ENCODE data around the gene ARID1B. TPM values are rescaled to one million over a fixed set of nuclear protein-coding genes. Genes with fewer than 3 reads are reported as not detected.

Gene ARID1B
- total and polyA plus RNA-seq, 7 experiments from 2014 or later, result 17.5 to 164 (median 139) TPM

DNA sequence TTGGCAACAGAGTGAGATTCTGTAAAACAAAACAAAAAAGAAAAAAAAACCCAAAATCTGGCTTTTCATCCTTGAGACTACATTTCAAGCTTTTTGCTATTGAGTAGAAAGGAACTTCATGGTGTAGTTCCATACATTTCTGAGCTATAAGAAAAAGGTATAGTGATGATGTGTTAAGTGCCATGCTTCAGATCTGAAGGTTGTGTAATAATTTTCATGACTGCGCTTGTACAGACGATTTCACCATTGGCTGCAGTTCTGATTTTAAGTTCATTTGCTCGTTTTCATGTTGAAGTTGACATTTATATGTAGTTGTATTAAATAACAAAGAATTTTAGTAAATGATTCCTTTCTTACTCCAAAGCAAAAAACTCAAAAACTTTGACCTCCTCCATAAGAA is 247.6 kb downstream of the ARID1B start:
- Histone ChIP-seq H3K9me3 (ENCODE audit: control insufficient read depth in 2 of 3, low read length in 3 of 3) (no peaks in the 10 kb centered on the region), H3K27ac (ENCODE audit: low read depth, low read length) (no peak overlapping the region), H3K4me1 (ENCODE audit: control insufficient read depth in 2 of 2, insufficient read depth in 2 of 2, low read length in 2 of 2) (peaks cover 5 to 7% of the 10 kb centered on the region in 2 donors), H3K36me3 (ENCODE audit: control insufficient read depth in 2 of 3, insufficient read depth in 3 of 3, low read length in 3 of 3) (peaks cover 0 to 5% (median 0%) of the 10 kb centered on the region in 3 experiments), H3K4me3 (ENCODE audit: low read length) (no peak overlapping the region), H3K27me3 (ENCODE audit: control insufficient read depth in 2 of 2, insufficient read depth in 2 of 2, low read length in 2 of 2) (no peaks in the 10 kb centered on the region)
- Mint-ChIP-seq H3K36me3 (peaks cover 0 to 10% (median 4%) of the 10 kb centered on the region in 5 donors), H3K27ac (peak overlapping the region in 1 of 9 donors; percentile 69), H3K27me3 (no peaks in the 10 kb centered on the region), H3K4me3 (no peak overlapping the region), H3K9me3 (peaks cover 0 to 3% (median 0%) of the 10 kb centered on the region in 11 donors), H3K4me1 (peaks cover 18 to 75% (median 51%) of the 10 kb centered on the region in 7 donors)
- ChIA-PET CTCF (no interaction called here), POLR2A (interaction anchor here (2.1 kb wide), 1 partner anchor 248 kb away, joined by 6 read pairs; the partner anchor contains the start of gene ARID1B)
- ATAC-seq (no peak), DNase-seq (no peak)
- intact Hi-C loops (cut with micrococcal nuclease), result loop anchor here in 1 of 2 donors (5.0 to 10.0 kb wide), 3 partner anchors 740 to 1697 kb away; partner anchors contain the start of genes GTF2H5 and SERAC1

DNA sequence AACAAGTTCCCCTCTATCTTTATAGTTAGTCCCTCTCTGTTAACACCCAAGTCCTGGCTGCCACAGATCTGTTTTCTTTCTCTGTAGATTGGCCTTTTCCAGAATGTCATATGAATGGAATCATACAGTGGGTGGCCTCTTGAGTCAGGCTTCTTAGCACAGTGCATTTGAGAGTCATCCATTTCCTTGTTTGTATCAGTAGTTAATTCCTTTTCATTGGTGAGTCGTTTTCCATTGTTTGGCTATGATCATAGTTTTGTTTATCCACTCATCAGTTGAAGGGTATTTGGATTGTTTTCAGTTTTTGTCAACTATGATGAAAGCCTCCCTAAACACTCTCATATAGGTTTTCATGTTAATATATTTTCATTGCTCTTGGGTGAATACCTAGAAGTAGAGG is 248.3 kb downstream of the ARID1B start:
- Histone ChIP-seq H3K4me1 (ENCODE audit: control insufficient read depth in 2 of 2, insufficient read depth in 2 of 2, low read length in 2 of 2) (peaks cover 2 to 6% of the 10 kb centered on the region in 2 donors), H3K4me3 (ENCODE audit: low read length) (no peak overlapping the region), H3K36me3 (ENCODE audit: control insufficient read depth in 2 of 3, insufficient read depth in 3 of 3, low read length in 3 of 3) (peaks cover 0 to 5% (median 0%) of the 10 kb centered on the region in 3 experiments), H3K9me3 (ENCODE audit: control insufficient read depth in 2 of 3, low read length in 3 of 3) (no peaks in the 10 kb centered on the region), H3K27ac (ENCODE audit: low read depth, low read length) (no peak overlapping the region), H3K27me3 (ENCODE audit: control insufficient read depth in 2 of 2, insufficient read depth in 2 of 2, low read length in 2 of 2) (no peaks in the 10 kb centered on the region)
- intact Hi-C loops (cut with micrococcal nuclease), result loop anchor here in 1 of 2 donors (10.0 kb wide), 1 partner anchor 739 kb away; no protein-coding TSS in a partner anchor
- no peak for ATAC-seq
- ChIA-PET POLR2A (no interaction called here), CTCF (no interaction called here)
- Mint-ChIP-seq H3K27me3 (no peaks in the 10 kb centered on the region), H3K4me1 (peaks cover 22 to 74% (median 51%) of the 10 kb centered on the region in 7 donors), H3K4me3 (no peak overlapping the region), H3K36me3 (peaks cover 0 to 10% (median 4%) of the 10 kb centered on the region in 5 donors), H3K9me3 (peaks cover 0 to 3% (median 0%) of the 10 kb centered on the region in 11 donors), H3K27ac (peak overlapping the region in 1 of 9 donors; percentile 69)
- DNase-seq, result no peak

DNA sequence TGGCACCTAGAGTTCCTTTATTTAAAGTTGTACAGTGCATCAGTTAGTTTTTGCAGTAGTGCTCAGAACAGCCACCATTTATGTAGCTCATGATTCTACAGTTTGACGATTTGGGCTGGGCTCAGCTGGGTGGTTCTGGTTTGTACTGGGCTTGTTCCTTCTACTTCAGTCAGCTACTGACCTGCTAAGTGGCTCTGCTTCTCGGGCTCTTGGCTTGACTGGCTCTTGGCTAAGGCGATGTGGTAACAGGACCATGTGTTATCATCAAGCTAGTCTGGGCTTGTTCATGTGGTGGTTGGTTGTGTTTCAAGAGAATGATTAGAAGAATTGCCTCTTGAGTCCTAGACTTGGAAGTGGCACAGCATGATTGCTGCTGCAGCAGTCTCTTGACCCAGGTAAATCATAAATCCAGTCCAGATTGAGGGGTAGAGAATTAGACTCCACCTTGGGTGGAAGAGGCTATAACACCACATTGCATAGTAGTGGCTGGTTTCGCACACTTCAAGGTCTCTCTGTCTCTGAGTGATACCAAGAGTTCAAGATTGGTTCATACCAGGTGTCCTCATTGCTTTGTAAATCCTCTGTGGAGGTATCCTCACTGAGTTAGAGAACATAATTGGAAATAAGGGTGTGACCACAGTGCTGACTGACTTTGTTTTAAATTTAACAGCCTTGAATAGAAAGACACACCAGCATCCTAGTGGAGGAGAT is 253.0 kb downstream of the ARID1B start:
- peak overlapping the region in 4 of 9 donors; percentile 6 to 87 (median 22) for H3K27ac Mint-ChIP-seq
- DNase-seq (no peak), ATAC-seq (no peak)
- Histone ChIP-seq H3K27me3 (ENCODE audit: control insufficient read depth in 2 of 2, insufficient read depth in 2 of 2, low read length in 2 of 2) (no peaks in the 10 kb centered on the region), H3K4me3 (ENCODE audit: low read length) (no peak overlapping the region), H3K4me1 (ENCODE audit: control insufficient read depth in 2 of 2, insufficient read depth in 2 of 2, low read length in 2 of 2) (peaks cover 6 to 14% of the 10 kb centered on the region in 2 donors), H3K9me3 (ENCODE audit: control insufficient read depth in 2 of 3, low read length in 3 of 3) (no peaks in the 10 kb centered on the region), H3K27ac (ENCODE audit: low read depth, low read length) (no peak overlapping the region), H3K36me3 (ENCODE audit: control insufficient read depth in 2 of 3, insufficient read depth in 3 of 3, low read length in 3 of 3) (no peaks in the 10 kb centered on the region)
- intact Hi-C loops (cut with micrococcal nuclease), result loop anchor here (5.0 to 10.0 kb wide), 3 partner anchors 72 to 735 kb away; no protein-coding TSS in a partner anchor
- no peak overlapping the region for H3K4me3 Mint-ChIP-seq
- peaks cover 29 to 64% (median 56%) of the 10 kb centered on the region in 7 donors for H3K4me1 Mint-ChIP-seq
- ChIA-PET POLR2A (no interaction called here), CTCF (no interaction called here)
- peaks cover 0 to 3% (median 0%) of the 10 kb centered on the region in 11 donors for H3K9me3 Mint-ChIP-seq
- peaks cover 0 to 9% (median 4%) of the 10 kb centered on the region in 5 donors for H3K36me3 Mint-ChIP-seq
- H3K27me3 Mint-ChIP-seq, result no peaks in the 10 kb centered on the region

DNA sequence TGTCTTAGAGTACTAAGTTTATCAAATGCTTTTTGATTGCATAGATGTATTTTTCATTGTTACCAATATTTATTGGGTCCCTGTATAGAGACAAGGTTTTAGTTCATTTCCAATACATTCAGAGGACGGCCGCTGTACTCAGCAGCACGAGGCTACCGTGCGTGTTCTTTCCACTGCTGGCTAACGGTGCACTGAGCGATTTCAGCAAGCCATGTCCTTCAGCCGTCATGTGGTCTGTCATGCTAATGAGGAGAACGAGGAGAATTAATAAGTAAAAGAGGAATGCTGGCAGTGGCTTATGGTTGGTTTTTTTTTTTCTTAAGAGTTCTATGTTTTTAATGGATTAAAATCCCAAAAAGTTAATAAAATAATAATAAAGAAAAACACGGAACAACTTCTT is 253.6 kb downstream of the ARID1B start:
- Histone ChIP-seq H3K27ac (ENCODE audit: low read depth, low read length) (no peak overlapping the region), H3K4me3 (ENCODE audit: low read length) (no peak overlapping the region), H3K4me1 (ENCODE audit: control insufficient read depth in 2 of 2, insufficient read depth in 2 of 2, low read length in 2 of 2) (peaks cover 6 to 18% of the 10 kb centered on the region in 2 donors), H3K36me3 (ENCODE audit: control insufficient read depth in 2 of 3, insufficient read depth in 3 of 3, low read length in 3 of 3) (no peaks in the 10 kb centered on the region), H3K9me3 (ENCODE audit: control insufficient read depth in 2 of 3, low read length in 3 of 3) (no peaks in the 10 kb centered on the region), H3K27me3 (ENCODE audit: control insufficient read depth in 2 of 2, insufficient read depth in 2 of 2, low read length in 2 of 2) (no peaks in the 10 kb centered on the region)
- no peaks in the 10 kb centered on the region for H3K9me3 Mint-ChIP-seq
- intact Hi-C loops (cut with micrococcal nuclease), result loop anchor here (5.0 kb wide), 2 partner anchors 72 to 112 kb away; no protein-coding TSS in a partner anchor
- peaks cover 0 to 9% (median 4%) of the 10 kb centered on the region in 5 donors for H3K36me3 Mint-ChIP-seq
- peak overlapping the region in 2 of 9 donors; percentile 6 to 23 for H3K27ac Mint-ChIP-seq
- DNase-seq (no peak), ATAC-seq (no peak)
- CTCF ChIA-PET, result no interaction called here
- H3K4me1 Mint-ChIP-seq, result peaks cover 23 to 58% (median 50%) of the 10 kb centered on the region in 7 donors
- H3K27me3 Mint-ChIP-seq, result no peaks in the 10 kb centered on the region
- peak overlapping the region in 1 of 10 donors; percentile 42 for H3K4me3 Mint-ChIP-seq
- POLR2A ChIA-PET, result no interaction called here

DNA sequence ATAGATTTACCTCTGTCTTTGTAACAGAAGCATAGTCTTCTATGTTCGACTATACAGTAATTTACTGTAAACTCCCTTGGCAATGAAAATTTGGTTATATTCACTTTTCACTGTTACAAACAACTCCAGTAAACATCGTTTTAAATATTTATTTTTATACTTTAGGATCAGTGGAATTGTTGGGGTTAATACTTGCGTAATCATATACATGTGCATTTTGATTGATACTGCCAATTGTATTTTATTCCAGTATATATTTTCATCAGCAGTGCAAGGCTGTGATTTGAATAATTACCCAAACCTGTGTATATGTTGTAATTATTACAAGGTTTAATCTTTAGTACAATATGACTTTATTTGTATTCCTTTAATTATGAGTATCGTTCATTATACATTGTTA is 255.7 kb downstream of the ARID1B start:
- CTCF ChIA-PET, result interaction anchor here (1.4 kb wide), 1 partner anchor 158 kb away, joined by 4 read pairs; no protein-coding TSS in a partner anchor
- Mint-ChIP-seq H3K4me1 (peaks cover 20 to 42% (median 36%) of the 10 kb centered on the region in 7 donors), H3K4me3 (peak overlapping the region in 9 of 10 donors; percentile 71 to 100 (median 92)), H3K36me3 (peaks cover 0 to 9% (median 4%) of the 10 kb centered on the region in 5 donors), H3K27me3 (no peaks in the 10 kb centered on the region), H3K9me3 (no peaks in the 10 kb centered on the region), H3K27ac (peak overlapping the region in 7 of 9 donors; percentile 37 to 96 (median 90))
- DNase-seq (no peak), ATAC-seq (no peak)
- no peaks in the 10 kb centered on the region for H3K9me3 ChIP-seq (ENCODE audit: control insufficient read depth in 2 of 3, low read length in 3 of 3)
- intact Hi-C loops (cut with micrococcal nuclease), result loop anchor here (1.0 to 5.0 kb wide), 4 partner anchors 11 to 109 kb away; no protein-coding TSS in a partner anchor
- no peaks in the 10 kb centered on the region for H3K27me3 ChIP-seq (ENCODE audit: control insufficient read depth in 2 of 2, insufficient read depth in 2 of 2, low read length in 2 of 2)
- H3K27ac ChIP-seq (ENCODE audit: low read depth, low read length), result peak overlapping the region; percentile 77
- POLR2A ChIA-PET, result interaction anchor here (0.6 to 3.7 kb wide), 5 partner anchors 11 to 637 kb away, joined by 3 to 28 read pairs (median 4); no protein-coding TSS in a partner anchor
- peaks cover 6 to 20% of the 10 kb centered on the region in 2 donors for H3K4me1 ChIP-seq (ENCODE audit: control insufficient read depth in 2 of 2, insufficient read depth in 2 of 2, low read length in 2 of 2)
- peak overlapping the region; percentile 50 for H3K4me3 ChIP-seq (ENCODE audit: low read length)
- H3K36me3 ChIP-seq (ENCODE audit: control insufficient read depth in 2 of 3, insufficient read depth in 3 of 3, low read length in 3 of 3), result peaks cover 0 to 4% (median 0%) of the 10 kb centered on the region in 3 experiments

DNA sequence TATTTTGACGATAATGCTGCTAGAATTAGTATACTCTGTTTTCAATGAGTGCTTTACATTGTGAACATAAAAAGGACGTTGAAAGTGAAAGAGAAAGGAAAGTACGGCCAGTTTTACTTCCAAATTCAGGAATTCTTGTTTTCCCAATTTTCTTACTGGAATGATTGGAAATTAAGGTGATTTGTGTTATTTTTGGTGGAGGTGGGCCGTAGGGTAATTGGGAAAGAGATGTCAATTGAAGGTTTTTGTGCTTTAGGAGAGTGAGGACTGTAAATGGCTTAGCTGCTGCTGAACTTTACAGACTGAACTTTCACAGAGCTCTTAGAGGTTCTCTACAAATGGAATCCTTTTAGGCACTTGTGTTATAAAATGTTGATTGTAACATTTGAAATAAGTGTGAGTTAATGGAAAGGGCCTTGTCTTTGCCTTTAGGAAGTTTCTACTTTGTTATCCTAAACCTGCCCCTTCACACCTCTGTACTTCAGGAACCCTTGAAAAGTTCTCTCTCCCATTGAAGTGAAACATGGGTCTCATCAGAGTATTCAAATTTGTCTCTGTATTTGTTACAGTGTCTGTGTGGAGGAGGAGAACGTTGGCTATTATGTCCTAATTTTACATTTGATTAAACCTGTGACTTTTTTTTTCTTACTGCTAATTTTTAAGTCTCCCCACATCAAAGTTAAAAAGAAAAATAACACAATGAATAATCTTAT is 256.4 kb downstream of the ARID1B start:
- DNase-seq (peak in 3 of 9 donors; percentile 14 to 24 (median 17)), ATAC-seq (peak; percentile 36)
- peak overlapping the region; percentile 71 to 100 (median 92) for H3K4me3 Mint-ChIP-seq
- Histone ChIP-seq H3K27me3 (ENCODE audit: control insufficient read depth in 2 of 2, insufficient read depth in 2 of 2, low read length in 2 of 2) (no peaks in the 10 kb centered on the region), H3K9me3 (ENCODE audit: control insufficient read depth in 2 of 3, low read length in 3 of 3) (no peaks in the 10 kb centered on the region), H3K4me1 (ENCODE audit: control insufficient read depth in 2 of 2, insufficient read depth in 2 of 2, low read length in 2 of 2) (peaks cover 6 to 20% of the 10 kb centered on the region in 2 donors), H3K27ac (ENCODE audit: low read depth, low read length) (peak overlapping the region; percentile 77), H3K4me3 (ENCODE audit: low read length) (peak overlapping the region; percentile 50), H3K36me3 (ENCODE audit: control insufficient read depth in 2 of 3, insufficient read depth in 3 of 3, low read length in 3 of 3) (peaks cover 0 to 4% (median 0%) of the 10 kb centered on the region in 3 experiments)
- peaks cover 0 to 9% (median 4%) of the 10 kb centered on the region in 5 donors for H3K36me3 Mint-ChIP-seq
- H3K27ac Mint-ChIP-seq, result peak overlapping the region; percentile 72 to 96 (median 93)
- ChIA-PET CTCF (interaction anchor here (1.2 to 1.9 kb wide), 5 partner anchors 13 to 1706 kb away, joined by 3 to 6 read pairs (median 4); no protein-coding TSS in a partner anchor), POLR2A (interaction anchor here (0.6 to 3.7 kb wide), 6 partner anchors 12 to 638 kb away, joined by 3 to 28 read pairs (median 4); no protein-coding TSS in a partner anchor)
- intact Hi-C loops (cut with micrococcal nuclease), result loop anchor here (1.0 to 5.0 kb wide), 7 partner anchors 11 to 241 kb away; no protein-coding TSS in a partner anchor
- H3K27me3 Mint-ChIP-seq, result no peaks in the 10 kb centered on the region
- H3K9me3 Mint-ChIP-seq, result no peaks in the 10 kb centered on the region
- H3K4me1 Mint-ChIP-seq, result peaks cover 20 to 42% (median 34%) of the 10 kb centered on the region in 7 donors

Measured in naive thymus-derived CD4-positive, alpha-beta T cell (primary cell).